OCI-LY7 (cell line): ENCODE data around the gene KAZN. TPM values are rescaled to one million over a fixed set of nuclear protein-coding genes. Genes with fewer than 3 reads are reported as not detected.
A peak's percentile ranks its signal among the peaks of the same experiment; 100 is the strongest.

Source experiments
- BruUV-seq: library from RNA; stranded (reverse); fragments of 400-500 nt; replicated peaks from 2 replicates; lab custom pipeline; 2021; lab: Mats Ljungman, UMichigan
- CTCF ChIA-PET: fragments of 300-600 bp; sonication (Branson Sonifier 250); formaldehyde crosslinking; loops from one replicate; lab custom pipeline; 2022; ENCODE audit warnings: antibody characterized with exemption; ENCODE audit not compliant: unreplicated experiment; lab: Charles Lee
- POLR2A ChIA-PET: fragments of 300-600 bp; sonication (Branson Sonifier 250); formaldehyde crosslinking; loops from one replicate; lab custom pipeline; 2022; ENCODE audit warnings: antibody characterized with exemption; lab: Charles Lee
- DNase-seq: peaks from one replicate; pipeline ENCODE4 v3.0.0-alpha.2; 2015; ENCODE audit warnings: low spot score
- H2AFZ ChIP-seq: fragments of 200-600 bp; sonication (generic), shearing (Covaris generic); 2 replicates; pipeline ENCODE4 v1.6.1; 2014; ENCODE audit warnings: mild to moderate bottlenecking, antibody characterized with exemption, low read length, moderate library complexity
- H3K27ac ChIP-seq: fragments of 200-600 bp; sonication (generic); 2 replicates; pipeline ENCODE4 v1.5.1; 2014; ENCODE audit warnings: mixed run types, low read depth, mild to moderate bottlenecking, moderate library complexity, low read length, inconsistent platforms; ENCODE audit not compliant: poor library complexity, severe bottlenecking
- H3K36me3 ChIP-seq: fragments of 200-600 bp; sonication (generic); 2 replicates; pipeline ENCODE4 v1.6.1; 2014; ENCODE audit warnings: mild to moderate bottlenecking, antibody characterized with exemption, low read length, moderate library complexity, mixed read lengths; ENCODE audit not compliant: insufficient read depth
- H3K4me1 ChIP-seq: fragments of 200-600 bp; sonication (generic); 2 replicates; pipeline ENCODE4 v1.5.1; 2014; ENCODE audit warnings: mild to moderate bottlenecking, low read length; ENCODE audit not compliant: insufficient read depth, poor library complexity, severe bottlenecking
- H3K4me2 ChIP-seq: fragments of 200-600 bp; sonication (generic); 2 replicates; pipeline ENCODE4 v1.6.1; 2014; ENCODE audit warnings: mild to moderate bottlenecking, low read length
- H3K4me3 ChIP-seq: fragments of 200-600 bp; sonication (generic); 2 replicates; pipeline ENCODE4 v1.5.1; 2014; ENCODE audit warnings: mild to moderate bottlenecking, low read depth, low read length; ENCODE audit not compliant: poor library complexity, severe bottlenecking
- H3K79me2 ChIP-seq: fragments of 200-600 bp; sonication (generic); 2 replicates; pipeline ENCODE4 v1.6.1; 2016; ENCODE audit warnings: low read depth, mild to moderate bottlenecking, low read length, moderate library complexity, mixed read lengths; ENCODE audit not compliant: insufficient read depth
- H3K9me2 ChIP-seq: fragments of 200-600 bp; sonication (generic); 2 replicates; pipeline ENCODE4 v1.6.1; 2016; ENCODE audit warnings: mild to moderate bottlenecking, low read length, mixed read lengths; ENCODE audit not compliant: insufficient read depth
- H3K9me3 ChIP-seq: fragments of 200-600 bp; sonication (generic); 2 replicates; pipeline ENCODE4 v1.6.1; 2014; ENCODE audit warnings: mild to moderate bottlenecking, mixed run types, low read length, mixed read lengths
- H4K20me1 ChIP-seq: fragments of 200-600 bp; sonication (generic); 2 replicates; pipeline ENCODE4 v1.6.1; 2014; ENCODE audit warnings: mild to moderate bottlenecking, antibody characterized with exemption, low read length, moderate library complexity, mixed read lengths; ENCODE audit not compliant: insufficient read depth
- CTCF ChIP-seq: fragments of 200-600 bp; sonication (generic); conservative IDR thresholded peaks from 2 replicates; pipeline ENCODE4 v1.5.1; 2014; ENCODE audit warnings: mild to moderate bottlenecking, antibody characterized with exemption, low read length, moderate library complexity, mixed read lengths
- EZH2phosphoT487 ChIP-seq: fragments of 200-600 bp; sonication (generic); IDR thresholded peaks from 2 replicates; pipeline ENCODE4 v1.6.1; 2018; ENCODE audit warnings: low read depth, borderline replicate concordance, mild to moderate bottlenecking, mixed run types, antibody characterized with exemption, low read length, moderate library complexity, mixed read lengths
- intact Hi-C: fragments of 100-400 bp; cut with micrococcal nuclease; formaldehyde crosslinking; loops from one replicate; pipeline ENCODE4 v1.10.0; 2022; ENCODE audit not compliant: unreplicated experiment
- total RNA-seq, 2 experiments: library from RNA; depleted of rRNA in 1 of 2; stranded (reverse); fragments of >200 nt in 1 of 2; shearing (Covaris generic) in 1 of 2; gene quantifications; 2 replicates each; pipeline ENCODE4 v1.2.3, GENCODE V29; 2014 to 2022

Gene KAZN
- total RNA-seq, 2 experiments from 2014 or later = 0.40 to 2.4 TPM

GRCh38 chr1:14778898-14779865, 180.7 kb downstream of the KAZN start:
- Histone ChIP-seq H3K4me3 (no peak overlapping the region), H3K4me1 (peaks cover 16% of the 10 kb centered on the region), H3K9me2 (no peaks in the 10 kb centered on the region), H3K4me2 (peak overlapping the region; percentile 31), H4K20me1 (no peaks in the 10 kb centered on the region), H3K27ac (no peak overlapping the region), H2AFZ (peak overlapping the region; percentile 33; the same call in 1 of the 2 replicates), H3K9me3 (no peaks in the 10 kb centered on the region), H3K79me2 (no peaks in the 10 kb centered on the region), H3K36me3 (no peaks in the 10 kb centered on the region)
- ChIA-PET CTCF (interaction anchor here (0.6 to 0.9 kb wide), 2 partner anchors 20 to 121 kb away, joined by 3 read pairs; no protein-coding TSS in a partner anchor), POLR2A (interaction anchor here (0.6 to 1.7 kb wide), 4 partner anchors 8 to 154 kb away, joined by 3 to 4 read pairs (median 3); no protein-coding TSS in a partner anchor)
- DNase-seq = peak; percentile 64
- TF ChIP-seq CTCF (peak; percentile 95), EZH2phosphoT487 (no peak)
- intact Hi-C loops = loop anchor here (10.0 kb wide), 1 partner anchor 256 kb away; no protein-coding TSS in a partner anchor
- no TSS peak for BruUV-seq

GRCh38 chr1:14780271-14780670, 181.8 kb downstream of the KAZN start:
- no peak for TF ChIP-seq CTCF
- TF ChIP-seq EZH2phosphoT487 = no peak
- Histone ChIP-seq H4K20me1 (no peaks in the 10 kb centered on the region), H3K4me3 (no peak overlapping the region), H3K9me3 (no peaks in the 10 kb centered on the region), H2AFZ (no peak overlapping the region), H3K4me1 (peaks cover 16% of the 10 kb centered on the region), H3K9me2 (no peaks in the 10 kb centered on the region), H3K36me3 (no peaks in the 10 kb centered on the region), H3K27ac (no peak overlapping the region), H3K79me2 (no peaks in the 10 kb centered on the region), H3K4me2 (no peak overlapping the region)
- CTCF ChIA-PET = no interaction called here
- no peak for DNase-seq
- intact Hi-C loops = no loop called here
- no TSS peak for BruUV-seq
- POLR2A ChIA-PET = no interaction called here
